ENCODE measurements around the gene BTBD17. TPM values are rescaled to one million over a fixed set of nuclear protein-coding genes. Genes with fewer than 3 reads are reported as not detected.

BTBD17 gene
- total RNA-seq, 2 donors from 2014 or later = 0.18 TPM; not detected in 1

GRCh38 chr17:74396567-74396966 lies 34.9 kb upstream of the BTBD17 start:
- H3K27me3 ChIP-seq (ENCODE audit: control insufficient read depth, insufficient read depth, low read length, poor library complexity, severe bottlenecking) = no peaks in the 10 kb centered on the region
- peaks cover 2% of the 10 kb centered on the region for H3K4me1 Mint-ChIP-seq
- WGBS, 2 experiments (ENCODE audit: insufficient coverage in 1 of 2, insufficient read length in 1 of 2) = 90% methylated on average over 4 of the region's 4 CpGs; no CpG with 5 or more reads in 1 of the 2 experiments
- H3K4me3 ChIP-seq (ENCODE audit: low read length) = no peak overlapping the region
- H3K9ac ChIP-seq (ENCODE audit: extremely low read depth, low read length, poor library complexity, severe bottlenecking) = no peak overlapping the region
- peaks cover 4% of the 10 kb centered on the region for H3K27me3 Mint-ChIP-seq (ENCODE audit: insufficient read depth)
- H3K27ac ChIP-seq (ENCODE audit: low read depth, low read length) = no peak overlapping the region
- H3K27ac Mint-ChIP-seq = no peak overlapping the region
- DNase-seq = no peak
- no peaks in the 10 kb centered on the region for H3K36me3 ChIP-seq (ENCODE audit: control insufficient read depth, insufficient read depth, low read length)
- H3K36me3 Mint-ChIP-seq (ENCODE audit: low read depth) = no peaks in the 10 kb centered on the region
- H3K4me3 Mint-ChIP-seq = no peak overlapping the region
- H3K4me1 ChIP-seq (ENCODE audit: control insufficient read depth, insufficient read depth, low read length) = no peaks in the 10 kb centered on the region
- no peaks in the 10 kb centered on the region for H3K9me3 ChIP-seq (ENCODE audit: control insufficient read depth, low read length)
- no peak for TF ChIP-seq CTCF (conservative IDR thresholded peaks at IDR 0.05)
- no peaks in the 10 kb centered on the region for H3K9me3 Mint-ChIP-seq

DNA sequence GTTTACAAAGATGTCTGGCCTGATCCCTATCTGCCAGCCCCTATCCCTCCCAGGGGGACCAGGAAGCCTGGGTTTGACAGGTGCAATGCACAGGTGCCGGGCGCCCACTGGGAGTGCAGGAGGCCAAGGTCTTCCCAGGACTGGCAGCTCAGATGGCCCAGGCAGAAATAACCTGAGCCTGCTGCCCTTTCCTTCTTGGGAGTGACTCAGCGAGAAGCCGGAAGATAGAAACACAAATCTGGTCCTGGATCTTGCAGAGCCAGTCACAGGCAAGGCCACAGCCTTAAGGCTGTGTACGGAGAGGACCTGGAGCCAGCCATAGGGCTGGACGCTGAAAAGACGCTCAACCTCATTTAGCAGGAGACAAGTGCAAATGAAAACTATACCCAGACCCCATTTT lies 33.3 kb upstream of the BTBD17 start:
- Mint-ChIP-seq H3K4me1 (peaks cover 6% of the 10 kb centered on the region), H3K27me3 (ENCODE audit: insufficient read depth) (peaks cover 11% of the 10 kb centered on the region)
- TF ChIP-seq CTCF (conservative IDR thresholded peaks at IDR 0.05) = no peak

DNA sequence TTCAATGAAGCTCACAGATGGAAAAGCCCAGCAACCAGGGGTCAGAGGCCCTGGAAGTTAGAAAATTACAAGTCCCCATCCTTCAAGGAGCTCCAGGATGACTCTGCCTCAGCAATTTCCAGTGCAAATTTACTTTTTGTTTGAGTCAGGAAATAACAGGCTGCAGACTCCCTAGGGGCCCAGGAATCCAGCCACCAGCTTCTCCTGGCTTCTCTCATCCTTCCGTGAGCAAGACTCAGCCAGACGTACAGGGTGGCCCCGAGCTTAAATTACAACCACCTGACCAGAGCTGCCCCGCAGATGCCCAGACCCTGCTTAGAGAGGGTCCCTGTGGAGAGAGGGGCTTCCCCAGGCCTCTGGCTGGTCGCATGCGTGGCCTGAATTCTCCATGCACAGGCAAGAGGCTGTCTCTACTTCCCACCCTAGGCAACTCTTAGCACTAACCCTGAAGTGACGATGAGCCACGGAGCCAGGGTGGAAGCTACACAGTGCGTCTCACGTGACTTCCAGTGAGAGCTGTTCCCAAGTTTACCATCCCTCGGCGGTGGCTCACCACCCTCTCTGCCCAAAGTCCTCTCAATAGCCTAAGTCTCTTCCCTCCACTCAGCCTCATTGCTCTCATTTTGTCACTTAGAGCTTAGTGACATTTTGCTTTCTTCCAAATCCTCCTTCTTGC lies 32.7 kb upstream of the BTBD17 start:
- Histone ChIP-seq H3K4me3 (ENCODE audit: low read length) (no peak overlapping the region), H3K4me1 (ENCODE audit: control insufficient read depth, insufficient read depth, low read length) (no peaks in the 10 kb centered on the region), H3K36me3 (ENCODE audit: control insufficient read depth, insufficient read depth, low read length) (no peaks in the 10 kb centered on the region), H3K27ac (ENCODE audit: low read depth, low read length) (no peak overlapping the region), H3K9me3 (ENCODE audit: control insufficient read depth, low read length) (no peaks in the 10 kb centered on the region), H3K27me3 (ENCODE audit: control insufficient read depth, insufficient read depth, low read length, poor library complexity, severe bottlenecking) (no peaks in the 10 kb centered on the region), H3K9ac (ENCODE audit: extremely low read depth, low read length, poor library complexity, severe bottlenecking) (no peak overlapping the region)
- no peak for TF ChIP-seq CTCF (conservative IDR thresholded peaks at IDR 0.05)
- DNase-seq = no peak
- no peak overlapping the region for H3K27ac Mint-ChIP-seq
- H3K36me3 Mint-ChIP-seq (ENCODE audit: low read depth) = no peaks in the 10 kb centered on the region
- 88 to 89% methylated on average over 11 to 12 of the region's 12 CpGs for WGBS, 2 experiments (ENCODE audit: insufficient coverage in 1 of 2, insufficient read length in 1 of 2)
- no peak overlapping the region for H3K4me3 Mint-ChIP-seq
- H3K4me1 Mint-ChIP-seq = peaks cover 6% of the 10 kb centered on the region
- no peaks in the 10 kb centered on the region for H3K9me3 Mint-ChIP-seq
- H3K27me3 Mint-ChIP-seq (ENCODE audit: insufficient read depth) = peaks cover 12% of the 10 kb centered on the region

More for the DNA sequence above, 33.3 kb upstream of the BTBD17 start:
- H3K27me3 ChIP-seq (ENCODE audit: control insufficient read depth, insufficient read depth, low read length, poor library complexity, severe bottlenecking) = no peaks in the 10 kb centered on the region
- no peaks in the 10 kb centered on the region for H3K9me3 Mint-ChIP-seq
- no peak overlapping the region for H3K4me3 Mint-ChIP-seq
- no peak for DNase-seq
- WGBS, 2 experiments (ENCODE audit: insufficient coverage in 1 of 2, insufficient read length in 1 of 2) = 93 to 100% methylated on average over 6 to 7 of the region's 7 CpGs
- H3K9me3 ChIP-seq (ENCODE audit: control insufficient read depth, low read length) = no peaks in the 10 kb centered on the region
- no peaks in the 10 kb centered on the region for H3K36me3 Mint-ChIP-seq (ENCODE audit: low read depth)
- H3K27ac Mint-ChIP-seq = no peak overlapping the region
- H3K27ac ChIP-seq (ENCODE audit: low read depth, low read length) = no peak overlapping the region
- H3K4me3 ChIP-seq (ENCODE audit: low read length) = no peak overlapping the region
- H3K4me1 ChIP-seq (ENCODE audit: control insufficient read depth, insufficient read depth, low read length) = no peaks in the 10 kb centered on the region
- no peaks in the 10 kb centered on the region for H3K36me3 ChIP-seq (ENCODE audit: control insufficient read depth, insufficient read depth, low read length)
- H3K9ac ChIP-seq (ENCODE audit: extremely low read depth, low read length, poor library complexity, severe bottlenecking) = no peak overlapping the region

Measured in endodermal cell (in vitro differentiated cells).